GM18505 (cell line): ENCODE results near the gene PALLD.

Experiments
- ATAC-seq: cut with Tn5 transposase; IDR thresholded peaks from one replicate; pipeline ENCODE4 v1.9.1; 2021; ENCODE audit not compliant: unreplicated experiment
- POLR2A ChIP-seq: IDR thresholded peaks from 4 replicates; pipeline ENCODE4 v1.6.1; 2011; ENCODE audit warnings: borderline replicate concordance; ENCODE audit not compliant: insufficient read depth, insufficient read length; ENCODE audit errors: extremely low read depth

The PALLD gene

GRCh38 chr4:168630445-168631187 lies 133.8 kb downstream of the PALLD start:
- no peak for TF ChIP-seq POLR2A
- no peak for ATAC-seq

DNA sequence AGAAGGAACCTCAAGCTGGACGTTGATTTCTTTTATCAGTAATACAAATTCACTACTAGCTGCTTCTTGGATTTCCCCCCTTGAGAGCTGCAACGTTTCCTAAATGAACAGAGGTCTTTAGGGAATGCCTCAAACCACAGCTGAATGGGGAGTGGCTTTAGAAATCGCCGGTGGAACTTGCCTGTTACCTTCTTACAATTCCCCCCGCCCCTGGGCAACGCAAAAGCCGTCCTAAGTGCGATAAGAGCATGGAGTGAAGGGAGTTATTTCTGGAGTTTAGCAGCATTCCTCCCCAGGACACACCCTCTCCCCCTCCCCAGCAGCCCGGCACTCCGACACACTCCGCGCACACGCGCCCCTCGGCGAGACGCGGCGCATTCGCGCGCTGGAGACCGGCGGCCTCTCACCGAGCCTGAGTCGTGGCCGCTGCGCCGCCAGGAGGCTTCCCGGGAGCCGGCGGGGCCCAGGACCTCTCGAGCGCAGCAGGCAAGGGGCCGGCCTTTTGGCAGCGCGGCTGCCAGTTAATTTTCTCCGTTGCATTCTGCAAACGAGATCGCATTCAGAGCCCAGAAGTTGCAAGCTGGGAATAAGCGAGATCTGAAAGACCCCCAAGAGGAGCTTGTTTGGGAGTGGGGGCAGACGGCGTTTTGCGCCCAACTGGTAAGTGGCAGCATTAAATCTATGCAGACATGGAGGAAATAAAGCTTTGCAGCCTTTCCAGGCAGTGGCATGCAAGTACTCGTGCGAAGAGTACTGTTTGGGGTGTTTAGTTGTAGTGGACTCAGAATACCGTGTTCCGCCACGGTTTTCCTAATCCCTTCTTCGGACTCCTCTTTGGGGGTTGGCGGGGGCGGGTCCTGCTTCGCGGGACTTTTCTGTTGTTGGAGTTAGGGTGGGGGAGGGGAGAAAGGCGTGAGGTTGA lies 134.7 kb downstream of the PALLD start:
- ATAC-seq, result no peak
- no peak for TF ChIP-seq POLR2A

- no peak for ATAC-seq
- no peak for TF ChIP-seq POLR2A
Measured at GRCh38 chr4:168632301-168632725, 135.5 kb downstream of the PALLD start.

GRCh38 chr4:168633064-168633463 lies 136.2 kb downstream of the PALLD start:
- no peak for TF ChIP-seq POLR2A
- no peak for ATAC-seq

- ATAC-seq, result no peak
Measured at GRCh38 chr4:168633496-168633895, 136.6 kb downstream of the PALLD start.

DNA sequence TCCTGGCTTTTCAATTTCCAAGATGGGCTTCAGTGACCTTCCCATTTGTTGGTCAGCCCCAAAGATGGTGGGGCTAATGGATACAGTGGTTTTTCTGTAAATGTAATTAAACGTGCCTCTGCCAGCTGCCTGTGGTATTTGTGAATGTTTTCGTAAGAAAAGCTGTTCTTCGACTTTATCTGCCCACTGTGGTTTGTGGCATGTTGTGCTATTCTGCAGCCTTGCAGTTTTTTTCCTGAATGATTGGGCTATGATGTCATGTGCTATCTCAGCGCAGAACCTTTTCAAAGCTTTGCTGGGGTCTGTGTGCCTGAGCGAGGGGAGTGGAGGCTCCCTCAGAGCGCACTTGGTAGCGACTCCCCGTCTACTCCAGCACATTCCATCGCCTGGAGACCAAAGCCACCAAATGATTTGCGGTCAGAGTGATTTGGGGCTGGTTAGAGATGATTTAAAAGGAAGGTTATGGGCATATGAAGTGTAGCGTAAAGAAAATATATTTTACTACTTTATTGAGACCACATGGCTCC lies 137.5 kb downstream of the PALLD start:
- ATAC-seq, result no peak
- TF ChIP-seq POLR2A, result no peak

More at GRCh38 chr4:168633496-168633895, 136.6 kb downstream of the PALLD start:
- no peak for TF ChIP-seq POLR2A

DNA sequence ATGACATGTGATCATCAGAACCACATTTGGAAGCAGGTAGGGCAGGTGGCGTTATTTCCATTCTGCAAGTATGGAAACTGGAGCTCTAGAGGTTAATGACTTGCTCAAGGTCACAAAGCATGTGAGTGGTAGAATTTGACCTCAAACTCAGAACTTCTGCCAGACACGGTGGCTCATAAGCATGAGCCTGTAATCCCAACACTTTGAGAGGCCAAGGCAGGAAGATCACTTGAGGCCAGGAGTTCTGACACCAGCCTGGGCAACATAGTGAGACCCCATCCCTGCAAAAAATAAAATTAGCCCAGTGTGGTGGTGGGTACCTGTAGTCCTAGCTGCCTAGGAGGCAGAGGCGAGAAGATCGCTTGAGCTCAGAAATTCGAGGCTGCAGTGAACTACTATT lies 139.2 kb downstream of the PALLD start:
- no peak for ATAC-seq
- no peak for TF ChIP-seq POLR2A

GRCh38 chr4:168636506-168637196 lies 139.8 kb downstream of the PALLD start:
- TF ChIP-seq POLR2A, result no peak
- no peak for ATAC-seq

- no peak for ATAC-seq
- TF ChIP-seq POLR2A, result no peak
Measured at GRCh38 chr4:168637872-168638756, 141.3 kb downstream of the PALLD start.

GRCh38 chr4:168639914-168640313 lies 143.1 kb downstream of the PALLD start:
- ATAC-seq, result no peak
- TF ChIP-seq POLR2A, result no peak

GRCh38 chr4:168641811-168642140 lies 144.9 kb downstream of the PALLD start:
- TF ChIP-seq POLR2A, result no peak
- no peak for ATAC-seq

DNA sequence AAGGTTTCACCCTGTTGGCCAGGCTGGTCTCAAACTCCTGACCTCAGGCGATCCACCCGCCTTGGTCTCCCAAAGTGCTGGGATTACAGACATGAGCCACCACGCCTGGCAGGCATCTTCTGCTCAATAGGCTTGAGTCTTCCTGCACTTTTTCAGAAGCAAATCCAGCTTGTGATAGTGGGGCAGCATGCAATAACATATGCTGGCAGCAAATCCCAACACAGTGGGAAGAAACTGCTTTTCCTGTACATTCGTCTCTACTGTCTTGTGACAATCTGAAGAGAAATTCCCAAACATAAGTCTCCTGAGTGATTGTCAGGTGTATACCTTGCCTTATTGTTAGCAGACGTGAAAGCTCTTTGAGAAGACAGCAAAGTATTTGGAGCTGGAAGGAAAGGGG lies 145.7 kb downstream of the PALLD start:
- TF ChIP-seq POLR2A, result no peak

More for the DNA sequence above, 145.7 kb downstream of the PALLD start:
- no peak for ATAC-seq
